Sigmoid colon (tissue), 7 donors: ENCODE data around the gene LTF. TPM values are rescaled to one million over a fixed set of nuclear protein-coding genes. Genes with fewer than 3 reads are reported as not detected.

Experiments
- DNase-seq: peaks from one replicate; pipeline ENCODE4 v3.0.0-alpha.2; 2019
- H3K27ac ChIP-seq, 4 donors: fragments of 200-600 bp; sonication (generic); one replicate each; pipeline ENCODE4 v1.5.1; 2016 to 2019; ENCODE audit warnings: mild to moderate bottlenecking in 1 of 4
- H3K27me3 ChIP-seq, 3 donors: fragments of 200-600 bp; sonication (generic); one replicate each; pipeline ENCODE4 v1.5.1; 2019; ENCODE audit warnings: mild to moderate bottlenecking in 1 of 3
- H3K36me3 ChIP-seq, 4 donors: fragments of 200-600 bp; sonication (generic); one replicate each; pipeline ENCODE4 v1.5.1; 2016 to 2019
- H3K4me1 ChIP-seq, 4 donors: fragments of 200-600 bp; sonication (generic); one replicate each; pipeline ENCODE4 v1.5.1; 2017 to 2019
- H3K4me3 ChIP-seq, 4 donors: fragments of 200-600 bp; sonication (generic); one replicate each; pipeline ENCODE4 v1.5.1; 2017 to 2019; ENCODE audit warnings: mild to moderate bottlenecking in 2 of 4, moderate library complexity in 1 of 4
- H3K9me3 ChIP-seq, 4 donors: fragments of 200-600 bp in 3 of 4; sonication (generic) in 3 of 4; one replicate each; pipeline versions ENCODE4 v1.5.1 to v1.6.1; 2013 to 2019
- EP300 ChIP-seq, 4 donors: sonication (generic); formaldehyde crosslinking; IDR thresholded peaks; one replicate each; pipeline ENCODE4 v1.6.1; 2017; ENCODE audit warnings: antibody characterized with exemption in 4 of 4
- POLR2A ChIP-seq, 2 donors: fragments of 450-650 bp; IDR thresholded peaks; one replicate each; pipeline ENCODE4 v1.6.1; 2016; ENCODE audit warnings: antibody characterized with exemption in 2 of 2, mild to moderate bottlenecking in 2 of 2, moderate library complexity in 2 of 2
- POLR2AphosphoS5 ChIP-seq, 4 donors: sonication (generic); formaldehyde crosslinking; IDR thresholded peaks; one replicate each; pipeline ENCODE4 v1.6.1; 2017; ENCODE audit warnings: antibody characterized with exemption in 4 of 4
- WGBS, 2 donors: extraction: QIAGEN DNeasy Blood & Tissue Kit; methylation state at CpG; one replicate each; pipeline ENCODE4 v1.1.7; 2013; 5-methylcytosine and 5-hydroxymethylcytosine counted together
- intact Hi-C: fragments of 100-400 bp; cut with DNase I; formaldehyde crosslinking; loops from one replicate; pipeline ENCODE4 v1.15.1; 2023
- polyA plus RNA-seq, 3 donors: library from polyadenylated mRNA; stranded (reverse); fragments of 200-250 nt; gene quantifications; one replicate each; pipeline ENCODE4 v1.2.3, GENCODE V29; 2013
- total RNA-seq, 4 donors: library from RNA; depleted of rRNA; stranded (reverse); fragments of >200 nt; gene quantifications; one replicate each; pipeline ENCODE4 v1.1.0, GENCODE V29; 2016
- TF ChIP-seq, protein P1 (sequence below), 4 experiments: fragments of 450-650 bp in 3 of 4; fragments of 200-600 bp in 1 of 4; IDR thresholded peaks; one replicate each; pipeline ENCODE4 v1.5.1; 2016 to 2019; ENCODE audit warnings: antibody characterized with exemption in 4 of 4, mild to moderate bottlenecking in 3 of 4, moderate library complexity in 2 of 4
- donor health status: healthy with polysubstance abuse.
- donor health status: Bipolar disorder and iron deficiency.
- donor health status: healthy.

The LTF gene
- total and polyA plus RNA-seq, 7 donors = 0.16 to 38.0 (median 0.36) TPM; not detected in 2

DNA sequence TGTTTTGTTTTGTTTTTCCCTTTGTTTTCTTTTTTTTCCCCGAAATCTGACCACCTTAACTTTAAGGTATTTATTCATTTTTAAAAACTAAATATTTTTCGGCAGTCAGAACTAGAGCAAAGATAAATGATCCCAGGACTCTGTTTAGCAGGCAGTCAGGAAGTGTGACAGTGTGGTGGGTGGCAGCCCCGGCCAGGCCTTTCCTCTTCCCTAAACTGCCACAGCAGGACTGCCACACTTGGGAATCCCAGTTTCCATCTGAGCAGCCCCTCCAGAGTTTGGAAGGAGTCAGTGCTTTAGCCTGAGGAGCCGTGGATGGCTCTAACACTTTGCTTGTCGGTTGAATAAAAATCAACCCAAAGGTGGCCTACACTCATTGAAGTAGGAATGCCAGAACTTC is 50.8 kb downstream of the LTF start:
- TF ChIP-seq POLR2A (IDR thresholded peaks at IDR 0.05) (no peak), EP300 (IDR thresholded peaks at IDR 0.05) (no peak), POLR2AphosphoS5 (IDR thresholded peaks at IDR 0.05) (no peak)
- TF ChIP-seq, protein P1, sequence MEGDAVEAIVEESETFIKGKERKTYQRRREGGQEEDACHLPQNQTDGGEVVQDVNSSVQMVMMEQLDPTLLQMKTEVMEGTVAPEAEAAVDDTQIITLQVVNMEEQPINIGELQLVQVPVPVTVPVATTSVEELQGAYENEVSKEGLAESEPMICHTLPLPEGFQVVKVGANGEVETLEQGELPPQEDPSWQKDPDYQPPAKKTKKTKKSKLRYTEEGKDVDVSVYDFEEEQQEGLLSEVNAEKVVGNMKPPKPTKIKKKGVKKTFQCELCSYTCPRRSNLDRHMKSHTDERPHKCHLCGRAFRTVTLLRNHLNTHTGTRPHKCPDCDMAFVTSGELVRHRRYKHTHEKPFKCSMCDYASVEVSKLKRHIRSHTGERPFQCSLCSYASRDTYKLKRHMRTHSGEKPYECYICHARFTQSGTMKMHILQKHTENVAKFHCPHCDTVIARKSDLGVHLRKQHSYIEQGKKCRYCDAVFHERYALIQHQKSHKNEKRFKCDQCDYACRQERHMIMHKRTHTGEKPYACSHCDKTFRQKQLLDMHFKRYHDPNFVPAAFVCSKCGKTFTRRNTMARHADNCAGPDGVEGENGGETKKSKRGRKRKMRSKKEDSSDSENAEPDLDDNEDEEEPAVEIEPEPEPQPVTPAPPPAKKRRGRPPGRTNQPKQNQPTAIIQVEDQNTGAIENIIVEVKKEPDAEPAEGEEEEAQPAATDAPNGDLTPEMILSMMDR (IDR thresholded peaks at IDR 0.05) = no peak
- WGBS, 2 donors = 69 to 88% methylated on average over 5 of the region's 5 CpGs
- H3K27ac ChIP-seq = no peak overlapping the region
- no peaks in the 10 kb centered on the region for H3K27me3 ChIP-seq
- no peak for DNase-seq
- H3K9me3 ChIP-seq = no peaks in the 10 kb centered on the region
- intact Hi-C loops = no loop called here
- no peaks in the 10 kb centered on the region for H3K36me3 ChIP-seq
- no peaks in the 10 kb centered on the region for H3K4me1 ChIP-seq
- H3K4me3 ChIP-seq = no peak overlapping the region

DNA sequence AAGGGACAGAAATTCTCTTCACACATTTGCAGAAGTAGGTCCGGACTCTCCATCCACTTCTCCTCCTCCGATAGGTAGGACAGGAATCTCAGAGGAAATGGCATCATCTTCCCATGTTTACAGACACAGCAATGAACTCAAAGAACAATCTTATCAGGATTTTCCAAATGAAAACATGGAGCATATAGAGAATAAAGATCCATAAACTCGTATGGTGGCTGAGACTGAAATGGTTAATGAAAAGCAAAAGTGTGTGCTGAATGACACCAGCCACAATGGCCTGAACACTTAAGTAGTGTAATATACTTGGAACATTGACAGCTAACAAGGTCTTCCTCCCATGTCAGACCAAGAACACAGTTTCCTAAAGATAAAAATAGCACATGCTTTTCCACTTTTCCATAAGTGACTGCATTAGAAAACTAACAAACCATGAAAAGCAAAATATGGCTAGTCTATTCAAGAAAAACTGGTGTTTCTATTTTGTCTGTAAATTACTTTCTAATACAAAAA is 51.9 kb downstream of the LTF start:
- DNase-seq = no peak
- Histone ChIP-seq H3K4me1 (no peaks in the 10 kb centered on the region), H3K4me3 (no peak overlapping the region), H3K27me3 (no peaks in the 10 kb centered on the region), H3K9me3 (no peaks in the 10 kb centered on the region), H3K36me3 (no peaks in the 10 kb centered on the region), H3K27ac (no peak overlapping the region)
- TF ChIP-seq POLR2AphosphoS5 (IDR thresholded peaks at IDR 0.05) (no peak), EP300 (IDR thresholded peaks at IDR 0.05) (no peak), POLR2A (IDR thresholded peaks at IDR 0.05) (no peak)
- TF ChIP-seq, protein P1 (IDR thresholded peaks at IDR 0.05) = no peak
- intact Hi-C loops = no loop called here
- 62 to 75% methylated on average over 3 of the region's 3 CpGs for WGBS, 2 donors

DNA sequence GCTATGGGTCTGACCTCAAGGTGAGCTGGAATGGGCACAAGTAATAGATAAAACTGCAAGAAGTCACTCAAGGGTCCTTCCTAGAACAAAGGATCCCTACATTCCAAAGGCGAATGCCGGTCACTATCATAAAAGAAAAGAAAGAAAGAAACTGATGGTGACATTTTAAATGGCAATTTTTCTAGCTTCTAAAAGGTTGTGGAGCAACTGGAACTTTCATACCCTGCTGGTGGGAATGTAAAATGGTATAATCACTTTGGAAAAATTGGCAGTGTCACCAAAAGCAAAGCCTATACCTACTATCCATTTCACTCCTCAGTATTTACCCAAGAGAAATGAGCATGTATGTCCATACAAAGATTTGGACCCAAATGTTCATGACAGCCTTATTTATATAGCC is 53.4 kb downstream of the LTF start:
- TF ChIP-seq POLR2A (IDR thresholded peaks at IDR 0.05) (no peak), POLR2AphosphoS5 (IDR thresholded peaks at IDR 0.05) (no peak), EP300 (IDR thresholded peaks at IDR 0.05) (no peak)
- TF ChIP-seq, protein P1 (IDR thresholded peaks at IDR 0.05) = no peak
- Histone ChIP-seq H3K4me1 (no peaks in the 10 kb centered on the region), H3K9me3 (no peaks in the 10 kb centered on the region), H3K27me3 (peaks cover 0 to 5% (median 0%) of the 10 kb centered on the region in 3 donors), H3K36me3 (no peaks in the 10 kb centered on the region), H3K4me3 (no peak overlapping the region), H3K27ac (no peak overlapping the region)
- DNase-seq = no peak
- intact Hi-C loops = no loop called here
- 69 to 70% methylated on average over 2 of the region's 2 CpGs for WGBS, 2 donors

DNA sequence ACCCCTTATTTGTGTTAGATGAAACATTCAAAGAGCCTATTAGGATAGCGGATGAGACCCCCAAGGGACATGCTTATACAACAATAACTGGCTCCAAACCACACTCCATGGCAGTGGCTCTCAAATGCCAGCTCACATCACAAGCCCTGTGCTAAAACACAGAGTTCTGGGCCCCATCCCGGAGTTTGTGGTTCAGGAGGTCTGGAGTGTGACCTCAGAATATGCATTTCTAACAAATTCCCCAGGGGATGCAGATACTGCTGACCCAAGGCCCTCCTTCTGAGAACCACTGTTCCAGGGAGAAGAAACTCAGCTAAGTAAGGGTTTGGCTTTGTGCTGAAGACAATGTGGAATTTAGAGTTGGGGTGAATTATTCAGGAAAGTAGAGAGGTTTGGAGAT is 54.0 kb downstream of the LTF start:
- intact Hi-C loops = no loop called here
- WGBS, 2 donors = 96% methylated on average over 2 of the region's 2 CpGs
- H3K27ac ChIP-seq = no peak overlapping the region
- H3K36me3 ChIP-seq = no peaks in the 10 kb centered on the region
- H3K4me3 ChIP-seq = no peak overlapping the region
- H3K9me3 ChIP-seq = no peaks in the 10 kb centered on the region
- no peak for DNase-seq
- no peaks in the 10 kb centered on the region for H3K4me1 ChIP-seq
- TF ChIP-seq, protein P1 (IDR thresholded peaks at IDR 0.05) = no peak
- TF ChIP-seq POLR2A (IDR thresholded peaks at IDR 0.05) (no peak), POLR2AphosphoS5 (IDR thresholded peaks at IDR 0.05) (no peak), EP300 (IDR thresholded peaks at IDR 0.05) (no peak)
- peaks cover 0 to 5% (median 0%) of the 10 kb centered on the region in 3 donors for H3K27me3 ChIP-seq
